Gastrocnemius medialis (tissue), 4 donors: ENCODE data around the gene CMTM1.

Experiments used
- POLR2A ChIP-seq, 2 donors: fragments of 450-650 bp; IDR thresholded peaks; one replicate each; pipeline ENCODE4 v1.6.1; 2017; ENCODE audit warnings: antibody characterized with exemption in 2 of 2, mild to moderate bottlenecking in 2 of 2, moderate library complexity in 2 of 2
- TF ChIP-seq, protein P1 (sequence below), 5 experiments: fragments of 450-650 bp in 3 of 5; fragments of 200-600 bp in 2 of 5; sonication (generic) in 2 of 5; IDR thresholded peaks in 4 of 5; conservative IDR thresholded peaks in 1 of 5; 1 replicate in 4 of 5; 2 replicates in 1 of 5; pipeline ENCODE4 v1.5.1; 2016 to 2019; ENCODE audit warnings: antibody characterized with exemption in 5 of 5, mild to moderate bottlenecking in 3 of 5, moderate library complexity in 3 of 5

DNA sequence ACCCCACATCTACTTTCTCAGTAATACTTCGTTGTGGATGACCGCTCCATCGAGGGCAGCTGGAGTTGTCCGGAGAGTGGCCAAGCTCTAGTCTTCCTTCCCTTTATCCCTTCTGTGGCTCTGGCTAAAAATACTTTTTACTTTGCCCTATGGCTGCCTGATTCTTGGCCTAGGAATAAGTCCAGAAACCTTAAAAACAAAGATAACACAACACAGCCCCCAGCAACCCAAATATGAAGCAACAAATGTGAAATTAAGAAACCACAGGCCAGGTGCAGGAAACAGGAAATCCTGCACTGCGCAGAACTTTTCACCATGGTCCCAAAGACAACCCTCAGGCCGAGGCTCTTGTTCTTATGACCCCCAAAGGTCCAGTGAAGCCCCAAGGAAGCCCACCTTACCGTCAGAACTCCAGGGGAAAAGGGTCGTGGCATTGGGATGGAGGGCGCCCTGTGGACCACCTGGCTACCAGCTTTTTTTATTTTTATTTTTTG is 42.3 kb upstream of the CMTM1 start:
- TF ChIP-seq, protein P1, sequence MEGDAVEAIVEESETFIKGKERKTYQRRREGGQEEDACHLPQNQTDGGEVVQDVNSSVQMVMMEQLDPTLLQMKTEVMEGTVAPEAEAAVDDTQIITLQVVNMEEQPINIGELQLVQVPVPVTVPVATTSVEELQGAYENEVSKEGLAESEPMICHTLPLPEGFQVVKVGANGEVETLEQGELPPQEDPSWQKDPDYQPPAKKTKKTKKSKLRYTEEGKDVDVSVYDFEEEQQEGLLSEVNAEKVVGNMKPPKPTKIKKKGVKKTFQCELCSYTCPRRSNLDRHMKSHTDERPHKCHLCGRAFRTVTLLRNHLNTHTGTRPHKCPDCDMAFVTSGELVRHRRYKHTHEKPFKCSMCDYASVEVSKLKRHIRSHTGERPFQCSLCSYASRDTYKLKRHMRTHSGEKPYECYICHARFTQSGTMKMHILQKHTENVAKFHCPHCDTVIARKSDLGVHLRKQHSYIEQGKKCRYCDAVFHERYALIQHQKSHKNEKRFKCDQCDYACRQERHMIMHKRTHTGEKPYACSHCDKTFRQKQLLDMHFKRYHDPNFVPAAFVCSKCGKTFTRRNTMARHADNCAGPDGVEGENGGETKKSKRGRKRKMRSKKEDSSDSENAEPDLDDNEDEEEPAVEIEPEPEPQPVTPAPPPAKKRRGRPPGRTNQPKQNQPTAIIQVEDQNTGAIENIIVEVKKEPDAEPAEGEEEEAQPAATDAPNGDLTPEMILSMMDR (IDR thresholded peaks at IDR 0.05 in 4 of 5, conservative IDR thresholded peaks at IDR 0.05 in 1 of 5) = no peak
- no peak for TF ChIP-seq POLR2A (IDR thresholded peaks at IDR 0.05)
